ENCODE measurements around the gene DENND1B.

- TF ChIP-seq SUZ12 (IDR thresholded peaks at IDR 0.05; ENCODE audit: low read length) (no peak), CTCF (IDR thresholded peaks at IDR 0.05; ENCODE audit: control extremely low read depth in 1 of 3, insufficient read depth in 1 of 3, low read depth in 1 of 3, low read length in 3 of 3) (no peak), RFX5 (IDR thresholded peaks at IDR 0.05; ENCODE audit: borderline replicate concordance, low read depth, low read length) (no peak), EP300 (IDR thresholded peaks at IDR 0.05; ENCODE audit: borderline replicate concordance in 1 of 2, low read depth in 2 of 2, low read length in 2 of 2) (no peak), POLR2AphosphoS5 (IDR thresholded peaks at IDR 0.05; ENCODE audit: low read depth, low read length) (no peak), SIX5 (IDR thresholded peaks at IDR 0.05; ENCODE audit: low read depth, low read length) (no peak), TAF1 (IDR thresholded peaks at IDR 0.05; ENCODE audit: low read depth, low read length) (no peak), JUND (IDR thresholded peaks at IDR 0.05; ENCODE audit: low read length) (no peak)
Observed at GRCh38 chr1:197750366-197750765, 24.9 kb downstream of the DENND1B start.

All from H1 (cell line).